Measurements from ENCODE around the gene TESK2. TPM values are rescaled to one million over a fixed set of nuclear protein-coding genes. Genes with fewer than 3 reads are reported as not detected.
"Not testable (repeated sequence)": the region's sequence is repeated elsewhere in the genome, so short reads cannot be mapped to it uniquely, and the experiment has no call there.

Gene TESK2
- total RNA-seq, 1 experiment from 2014 or later = 1.4 TPM

GRCh38 chr1:45473302-45473701 lies 17.7 kb downstream of the TESK2 start:
- BruUV-seq (replicated peaks) = no TSS peak
- POLR2A ChIA-PET = interaction anchor here (0.8 kb wide), 1 partner anchor 248 kb away, joined by 3 read pairs; no protein-coding TSS in a partner anchor

GRCh38 chr1:45470306-45470798 lies 20.6 kb downstream of the TESK2 start:
- intact Hi-C loops (cut with micrococcal nuclease) = no loop called here
- H3K27me3 Mint-ChIP-seq (ENCODE audit: insufficient read depth, unreplicated experiment) = no peaks in the 10 kb centered on the region
- H3K27ac Mint-ChIP-seq (ENCODE audit: low read depth, unreplicated experiment) = no peak overlapping the region
- DNase-seq (ENCODE audit: unreplicated experiment) = no peak
- H3K9me3 Mint-ChIP-seq (ENCODE audit: unreplicated experiment) = no peaks in the 10 kb centered on the region
- no peaks in the 10 kb centered on the region for H3K4me1 Mint-ChIP-seq (ENCODE audit: insufficient read depth, unreplicated experiment)
- H3K36me3 Mint-ChIP-seq (ENCODE audit: insufficient read depth, unreplicated experiment) = no peaks in the 10 kb centered on the region
- BruUV-seq (replicated peaks) = no TSS peak
- no peak overlapping the region for H3K4me3 Mint-ChIP-seq (ENCODE audit: unreplicated experiment)
- ChIA-PET POLR2A (interaction anchor here (0.6 kb wide), 2 partner anchors 45 to 131 kb away, joined by 3 read pairs; partner anchors contain the start of gene TOE1), CTCF (interaction anchor here (0.6 kb wide), 1 partner anchor 461 kb away, joined by 3 read pairs; no protein-coding TSS in a partner anchor)
- TF ChIP-seq, protein P1, sequence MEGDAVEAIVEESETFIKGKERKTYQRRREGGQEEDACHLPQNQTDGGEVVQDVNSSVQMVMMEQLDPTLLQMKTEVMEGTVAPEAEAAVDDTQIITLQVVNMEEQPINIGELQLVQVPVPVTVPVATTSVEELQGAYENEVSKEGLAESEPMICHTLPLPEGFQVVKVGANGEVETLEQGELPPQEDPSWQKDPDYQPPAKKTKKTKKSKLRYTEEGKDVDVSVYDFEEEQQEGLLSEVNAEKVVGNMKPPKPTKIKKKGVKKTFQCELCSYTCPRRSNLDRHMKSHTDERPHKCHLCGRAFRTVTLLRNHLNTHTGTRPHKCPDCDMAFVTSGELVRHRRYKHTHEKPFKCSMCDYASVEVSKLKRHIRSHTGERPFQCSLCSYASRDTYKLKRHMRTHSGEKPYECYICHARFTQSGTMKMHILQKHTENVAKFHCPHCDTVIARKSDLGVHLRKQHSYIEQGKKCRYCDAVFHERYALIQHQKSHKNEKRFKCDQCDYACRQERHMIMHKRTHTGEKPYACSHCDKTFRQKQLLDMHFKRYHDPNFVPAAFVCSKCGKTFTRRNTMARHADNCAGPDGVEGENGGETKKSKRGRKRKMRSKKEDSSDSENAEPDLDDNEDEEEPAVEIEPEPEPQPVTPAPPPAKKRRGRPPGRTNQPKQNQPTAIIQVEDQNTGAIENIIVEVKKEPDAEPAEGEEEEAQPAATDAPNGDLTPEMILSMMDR (IDR thresholded peaks at IDR 0.05; ENCODE audit: unreplicated experiment) = no peak

More at GRCh38 chr1:45473302-45473701, 17.7 kb downstream of the TESK2 start:
- CTCF ChIA-PET = no interaction called here
- Mint-ChIP-seq H3K4me1 (ENCODE audit: insufficient read depth, unreplicated experiment) (no peaks in the 10 kb centered on the region), H3K36me3 (ENCODE audit: insufficient read depth, unreplicated experiment) (no peaks in the 10 kb centered on the region), H3K27me3 (ENCODE audit: insufficient read depth, unreplicated experiment) (no peaks in the 10 kb centered on the region), H3K9me3 (ENCODE audit: unreplicated experiment) (no peaks in the 10 kb centered on the region), H3K4me3 (ENCODE audit: unreplicated experiment) (no peak overlapping the region), H3K27ac (ENCODE audit: low read depth, unreplicated experiment) (no peak overlapping the region)
- intact Hi-C loops (cut with micrococcal nuclease) = no loop called here
- TF ChIP-seq, protein P1 (IDR thresholded peaks at IDR 0.05; ENCODE audit: unreplicated experiment) = no peak
- no peak for DNase-seq (ENCODE audit: unreplicated experiment)

DNA sequence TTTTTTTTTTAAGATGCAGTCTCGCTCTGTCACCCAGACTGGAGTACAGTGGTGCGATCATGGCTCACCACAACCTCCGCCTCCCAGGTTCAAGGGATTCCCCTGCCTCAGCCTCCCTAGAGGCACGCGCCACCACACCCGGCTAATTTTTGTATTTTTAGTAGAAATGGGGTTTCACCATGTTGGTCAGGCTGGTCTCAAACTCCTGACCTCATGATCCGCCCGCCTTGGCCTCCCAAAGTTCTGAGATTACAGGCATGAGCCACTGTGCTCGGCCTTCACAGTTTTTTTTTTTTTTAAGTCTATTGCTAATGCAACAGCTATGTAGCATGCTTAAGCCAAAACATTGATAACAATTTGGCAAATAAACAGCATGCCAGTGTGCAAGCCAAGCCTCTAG lies 23.6 kb downstream of the TESK2 start:
- not testable (repeated sequence) for BruUV-seq (replicated peaks); H3K27ac Mint-ChIP-seq (ENCODE audit: low read depth, unreplicated experiment)

DNA sequence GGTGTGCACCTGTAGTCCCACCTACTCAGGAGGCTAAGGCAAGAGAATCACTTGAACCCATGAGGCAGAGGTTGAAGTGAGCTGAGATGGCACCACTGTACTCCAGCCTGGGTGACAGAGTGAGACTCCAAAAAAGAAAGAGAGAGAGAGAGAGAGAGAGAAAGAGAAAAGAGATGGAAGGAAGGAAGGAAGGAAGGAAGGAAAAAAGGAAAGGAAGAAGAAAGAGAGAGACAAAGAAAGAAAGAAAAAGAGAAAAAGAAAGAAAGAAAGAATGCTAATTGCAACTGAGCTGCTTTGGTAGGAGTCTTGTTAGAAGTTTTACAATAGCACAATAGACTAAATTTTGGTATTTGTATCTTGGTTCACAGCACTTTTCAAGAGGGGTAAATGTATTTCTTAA lies 25.7 kb downstream of the TESK2 start:
- TF ChIP-seq, protein P1 (IDR thresholded peaks at IDR 0.05; ENCODE audit: unreplicated experiment) = no peak
- intact Hi-C loops (cut with micrococcal nuclease) = no loop called here
- ChIA-PET POLR2A (no interaction called here), CTCF (no interaction called here)
- Mint-ChIP-seq H3K36me3 (ENCODE audit: insufficient read depth, unreplicated experiment) (no peaks in the 10 kb centered on the region), H3K9me3 (ENCODE audit: unreplicated experiment) (no peaks in the 10 kb centered on the region), H3K27me3 (ENCODE audit: insufficient read depth, unreplicated experiment) (no peaks in the 10 kb centered on the region), H3K4me1 (ENCODE audit: insufficient read depth, unreplicated experiment) (no peaks in the 10 kb centered on the region), H3K27ac (ENCODE audit: low read depth, unreplicated experiment) (no peak overlapping the region), H3K4me3 (ENCODE audit: unreplicated experiment) (no peak overlapping the region)
- no TSS peak for BruUV-seq (replicated peaks)
- no peak for DNase-seq (ENCODE audit: unreplicated experiment)

More for the DNA sequence above, 23.6 kb downstream of the TESK2 start:
- H3K36me3 Mint-ChIP-seq (ENCODE audit: insufficient read depth, unreplicated experiment); DNase-seq (ENCODE audit: unreplicated experiment); H3K27me3 Mint-ChIP-seq (ENCODE audit: insufficient read depth, unreplicated experiment); CTCF ChIA-PET; H3K9me3 Mint-ChIP-seq (ENCODE audit: unreplicated experiment); H3K4me1 Mint-ChIP-seq (ENCODE audit: insufficient read depth, unreplicated experiment); intact Hi-C loops (cut with micrococcal nuclease); H3K4me3 Mint-ChIP-seq (ENCODE audit: unreplicated experiment): not testable (repeated sequence)
- POLR2A ChIA-PET = interaction anchor here (1.1 kb wide), 1 partner anchor 55 kb away, joined by 4 read pairs; no protein-coding TSS in a partner anchor
